Left ventricle myocardium inferior (tissue), 1 donor: Measurements from ENCODE around the gene LSAMP. TPM values are rescaled to one million over a fixed set of nuclear protein-coding genes. Genes with fewer than 3 reads are reported as not detected.

Experiments
- DNase-seq: peaks from one replicate; pipeline ENCODE4 v3.0.0-alpha.2; 2020
- H3K27ac ChIP-seq: fragments of 200-600 bp; replicated peaks from 2 replicates; pipeline ENCODE4 v1.8.0; 2021
- H3K27me3 ChIP-seq: fragments of 200-600 bp; 2 replicates; pipeline ENCODE4 v1.8.0; 2021; ENCODE audit warnings: low read depth
- H3K36me3 ChIP-seq: fragments of 200-600 bp; 2 replicates; pipeline ENCODE4 v1.8.0; 2021
- H3K4me1 ChIP-seq: fragments of 200-600 bp; 2 replicates; pipeline ENCODE4 v1.8.0; 2021
- H3K4me3 ChIP-seq: fragments of 200-600 bp; 2 replicates; pipeline ENCODE4 v1.8.0; 2021; ENCODE audit warnings: mild to moderate bottlenecking, moderate library complexity
- H3K9me3 ChIP-seq: fragments of 200-600 bp; replicated peaks from 2 replicates; pipeline ENCODE4 v1.8.0; 2021
- intact Hi-C: fragments of 100-400 bp; cut with micrococcal nuclease; formaldehyde crosslinking; loops from one replicate; pipeline ENCODE4 v1.11.0; 2022
- total RNA-seq: library from RNA; stranded (reverse); fragmentation: NEBNext Ultra II Directional; extraction: Animal tissue kit (Norgen Biotek cat#: 25700); gene quantifications from one replicate; pipeline ENCODE4 v1.2.1, GENCODE V29; 2021
- TF ChIP-seq, protein P1 (sequence below): fragments of 200-600 bp; IDR thresholded peaks from 2 replicates; pipeline ENCODE4 v1.8.0; 2021; ENCODE audit warnings: antibody characterized with exemption, mild to moderate bottlenecking, borderline replicate concordance
- donor health status: DM: no; HTN: yes; CAD: no; lungs with severe emphysema.

Gene LSAMP
- total RNA-seq, 1 donor from 2014 or later: 1.2 TPM

DNA sequence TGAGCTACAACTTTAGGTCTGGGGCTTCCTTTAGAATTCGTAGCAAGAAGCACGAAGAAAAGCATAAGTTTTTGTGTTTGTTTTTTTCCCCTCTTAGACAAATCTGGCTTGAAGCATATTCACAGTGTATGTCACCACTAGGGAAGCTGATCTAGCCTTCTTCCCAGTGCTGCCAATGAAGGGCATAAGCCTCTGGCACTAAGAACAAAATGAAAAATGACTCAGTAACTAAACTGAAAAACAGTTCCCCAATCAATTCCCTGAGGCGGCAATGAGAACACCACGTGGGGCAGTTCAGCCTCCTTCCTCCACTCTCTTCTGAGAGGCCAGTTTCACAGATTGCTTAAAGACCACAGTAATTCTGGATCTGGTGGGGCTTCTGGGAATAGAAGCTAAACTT lies 483.9 kb downstream of the LSAMP start:
- Histone ChIP-seq H3K27me3 (no peaks in the 10 kb centered on the region), H3K4me1 (no peaks in the 10 kb centered on the region), H3K36me3 (no peaks in the 10 kb centered on the region), H3K9me3 (no peaks in the 10 kb centered on the region), H3K27ac (no peak overlapping the region), H3K4me3 (peak overlapping the region; percentile 20)
- no peak for DNase-seq
- TF ChIP-seq, protein P1, sequence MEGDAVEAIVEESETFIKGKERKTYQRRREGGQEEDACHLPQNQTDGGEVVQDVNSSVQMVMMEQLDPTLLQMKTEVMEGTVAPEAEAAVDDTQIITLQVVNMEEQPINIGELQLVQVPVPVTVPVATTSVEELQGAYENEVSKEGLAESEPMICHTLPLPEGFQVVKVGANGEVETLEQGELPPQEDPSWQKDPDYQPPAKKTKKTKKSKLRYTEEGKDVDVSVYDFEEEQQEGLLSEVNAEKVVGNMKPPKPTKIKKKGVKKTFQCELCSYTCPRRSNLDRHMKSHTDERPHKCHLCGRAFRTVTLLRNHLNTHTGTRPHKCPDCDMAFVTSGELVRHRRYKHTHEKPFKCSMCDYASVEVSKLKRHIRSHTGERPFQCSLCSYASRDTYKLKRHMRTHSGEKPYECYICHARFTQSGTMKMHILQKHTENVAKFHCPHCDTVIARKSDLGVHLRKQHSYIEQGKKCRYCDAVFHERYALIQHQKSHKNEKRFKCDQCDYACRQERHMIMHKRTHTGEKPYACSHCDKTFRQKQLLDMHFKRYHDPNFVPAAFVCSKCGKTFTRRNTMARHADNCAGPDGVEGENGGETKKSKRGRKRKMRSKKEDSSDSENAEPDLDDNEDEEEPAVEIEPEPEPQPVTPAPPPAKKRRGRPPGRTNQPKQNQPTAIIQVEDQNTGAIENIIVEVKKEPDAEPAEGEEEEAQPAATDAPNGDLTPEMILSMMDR: no peak
- intact Hi-C loops: no loop called here

- H3K4me3 ChIP-seq: peak overlapping the region; percentile 20
- no peaks in the 10 kb centered on the region for H3K27me3 ChIP-seq
- no peak for DNase-seq
- no peaks in the 10 kb centered on the region for H3K36me3 ChIP-seq
- intact Hi-C loops: no loop called here
- H3K4me1 ChIP-seq: no peaks in the 10 kb centered on the region
- TF ChIP-seq, protein P1: no peak
- no peaks in the 10 kb centered on the region for H3K9me3 ChIP-seq
- H3K27ac ChIP-seq: no peak overlapping the region
Measured at GRCh38 chr3:115960799-115961198, 484.5 kb downstream of the LSAMP start.

DNA sequence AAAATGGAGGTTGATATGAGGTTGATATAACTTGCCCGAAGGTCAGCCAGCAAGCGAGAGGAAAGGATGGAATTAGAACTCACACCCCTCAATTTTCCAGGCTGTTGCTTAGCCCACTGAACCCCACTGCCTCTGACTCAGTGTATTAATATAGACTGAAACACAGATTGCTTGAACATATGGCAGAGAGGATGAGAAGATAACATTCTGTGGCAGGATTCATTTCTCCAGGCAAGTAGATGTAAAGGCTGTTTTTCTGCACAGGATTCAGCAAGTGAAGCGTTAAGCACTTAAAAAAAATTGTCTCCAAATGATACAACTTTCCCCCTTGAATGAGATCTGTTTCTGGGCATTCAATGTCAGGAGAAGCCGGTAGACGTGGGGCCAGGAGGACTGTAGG lies 486.8 kb downstream of the LSAMP start:
- intact Hi-C loops: no loop called here
- Histone ChIP-seq H3K4me1 (no peaks in the 10 kb centered on the region), H3K36me3 (no peaks in the 10 kb centered on the region), H3K9me3 (no peaks in the 10 kb centered on the region), H3K27ac (no peak overlapping the region), H3K27me3 (no peaks in the 10 kb centered on the region), H3K4me3 (no peak overlapping the region)
- TF ChIP-seq, protein P1: no peak
- no peak for DNase-seq

DNA sequence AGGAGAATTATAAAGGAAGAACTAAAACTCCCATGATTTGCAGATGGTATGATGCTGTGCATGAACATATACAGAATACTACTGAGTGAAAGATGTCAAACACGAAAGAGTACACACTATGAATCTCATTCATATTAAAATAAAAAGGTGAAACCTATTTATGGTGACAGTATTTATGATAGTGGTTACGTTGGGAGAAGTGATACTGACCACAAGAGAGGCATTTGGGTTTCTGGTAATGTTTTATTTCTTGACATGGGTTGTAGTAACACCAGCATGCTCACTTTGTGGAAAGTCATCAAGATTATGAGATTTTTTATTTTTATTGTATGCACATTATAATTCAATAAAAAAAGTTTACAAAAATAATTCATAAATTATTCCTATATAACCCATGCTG lies 498.0 kb downstream of the LSAMP start:
- intact Hi-C loops: no loop called here
- Histone ChIP-seq H3K27me3 (no peaks in the 10 kb centered on the region), H3K9me3 (peaks cover 25% of the 10 kb centered on the region), H3K36me3 (no peaks in the 10 kb centered on the region), H3K27ac (no peak overlapping the region), H3K4me3 (no peak overlapping the region), H3K4me1 (no peaks in the 10 kb centered on the region)
- TF ChIP-seq, protein P1: no peak
- DNase-seq: no peak

- Histone ChIP-seq H3K4me3 (no peak overlapping the region), H3K4me1 (no peaks in the 10 kb centered on the region), H3K9me3 (peaks cover 8% of the 10 kb centered on the region), H3K36me3 (no peaks in the 10 kb centered on the region), H3K27me3 (no peaks in the 10 kb centered on the region), H3K27ac (no peak overlapping the region)
- intact Hi-C loops: no loop called here
- DNase-seq: no peak
- TF ChIP-seq, protein P1: no peak
Measured at GRCh38 chr3:115943579-115943978, 501.7 kb downstream of the LSAMP start.

DNA sequence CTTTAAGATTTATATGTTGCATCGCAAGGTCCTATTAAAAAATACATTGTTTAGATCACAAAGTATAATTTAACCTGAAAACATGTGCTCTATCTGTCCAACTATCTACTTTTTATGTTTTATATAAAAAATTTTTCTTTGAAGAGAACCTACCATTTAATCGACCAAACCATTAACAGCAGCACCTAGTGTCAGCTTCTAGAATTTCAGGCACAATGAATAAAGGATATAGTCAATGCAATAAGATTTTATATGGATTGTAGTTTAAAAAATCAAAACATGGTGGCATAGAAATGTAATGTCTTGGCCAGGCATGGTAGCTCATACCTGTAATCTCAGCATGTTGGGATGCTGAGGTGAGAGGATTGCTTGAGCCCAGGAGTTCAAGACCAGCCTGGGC lies 508.2 kb downstream of the LSAMP start:
- TF ChIP-seq, protein P1: peak; percentile 15
- Histone ChIP-seq H3K4me3 (no peak overlapping the region), H3K27ac (no peak overlapping the region), H3K36me3 (no peaks in the 10 kb centered on the region), H3K27me3 (no peaks in the 10 kb centered on the region), H3K9me3 (peaks cover 8% of the 10 kb centered on the region), H3K4me1 (no peaks in the 10 kb centered on the region)
- intact Hi-C loops: no loop called here
- DNase-seq: no peak
